IMR-90 (cell line): ENCODE data around the gene CACNA2D4. TPM values are rescaled to one million over a fixed set of nuclear protein-coding genes. Genes with fewer than 3 reads are reported as not detected.

ENCODE experiments used
- ATAC-seq: fragments of 200-7000 bp; cut with Tn5 transposase; 2 replicates; pipeline ENCODE4 v1.9.1; 2020; ENCODE audit warnings: low read depth, mild to moderate bottlenecking, moderate library complexity
- BruUV-seq: library from RNA; stranded (reverse); fragments of 400-500 nt; replicated peaks from 2 replicates; lab custom pipeline; 2021; lab: Mats Ljungman, UMichigan
- CTCF ChIA-PET: fragments of 300-600 bp; formaldehyde crosslinking; extraction: SDS; loops from one replicate; lab custom pipeline; 2021; ENCODE audit warnings: antibody characterized with exemption; lab: Yijun Ruan, JAX
- POLR2A ChIA-PET: fragments of 300-600 bp; sonication (Branson Sonifier 250); formaldehyde crosslinking; loops from one replicate; lab custom pipeline; 2022; ENCODE audit warnings: antibody characterized with exemption; ENCODE audit not compliant: unreplicated experiment; lab: Charles Lee
- DNase-seq: peaks from one replicate; pipeline ENCODE4 v3.0.0; 2013
- H2AFZ ChIP-seq: replicated peaks from 2 replicates; pipeline ENCODE3; 2013; ENCODE audit warnings: low read length, mild to moderate bottlenecking; ENCODE audit not compliant: poor library complexity
- H2AK5ac ChIP-seq: 2 replicates; pipeline ENCODE4 v1.6.1; 2013; ENCODE audit warnings: low read depth, low read length, inconsistent platforms
- H2AK9ac ChIP-seq: replicated peaks from 2 replicates; pipeline ENCODE3; 2013; ENCODE audit warnings: mild to moderate bottlenecking, low read depth, low read length, moderate library complexity; ENCODE audit not compliant: poor library complexity
- H2BK120ac ChIP-seq: 2 replicates; pipeline ENCODE4 v1.6.1; 2013; ENCODE audit warnings: low read depth, low read length, inconsistent platforms
- H2BK15ac ChIP-seq: 3 replicates; pipeline ENCODE4 v1.6.1; 2013; ENCODE audit warnings: low read depth, low read length, inconsistent platforms
- H2BK20ac ChIP-seq: 2 replicates; pipeline ENCODE4 v1.6.1; 2013; ENCODE audit warnings: low read depth, mild to moderate bottlenecking, inconsistent platforms, low read length, moderate library complexity
- H2BK5ac ChIP-seq: 2 replicates; pipeline ENCODE4 v1.6.1; 2013; ENCODE audit warnings: mild to moderate bottlenecking, low read depth, low read length, inconsistent platforms; ENCODE audit not compliant: poor library complexity, severe bottlenecking
- H3K14ac ChIP-seq: replicated peaks from 2 replicates; pipeline ENCODE4 v1.6.1; 2013; ENCODE audit warnings: low read depth, low read length, inconsistent platforms
- H3K18ac ChIP-seq: 2 replicates; pipeline ENCODE4 v1.6.1; 2013; ENCODE audit warnings: low read depth, low read length, control low read depth
- H3K23ac ChIP-seq: 2 replicates; pipeline ENCODE4 v1.6.1; 2013; ENCODE audit warnings: low read depth, low read length, inconsistent platforms
- H3K27ac ChIP-seq: 2 replicates; pipeline ENCODE4 v1.5.1; 2013; ENCODE audit warnings: mild to moderate bottlenecking, control low read depth, low read length; ENCODE audit not compliant: insufficient read depth
- H3K27me3 ChIP-seq: 2 replicates; pipeline ENCODE4 v1.6.1; 2013; ENCODE audit warnings: low read length; ENCODE audit not compliant: control insufficient read depth, insufficient read depth
- H3K36me3 ChIP-seq: 2 replicates; pipeline ENCODE4 v1.6.1; 2013; ENCODE audit warnings: low read length, mixed read lengths; ENCODE audit not compliant: control insufficient read depth, insufficient read depth
- H3K4ac ChIP-seq: 2 replicates; pipeline ENCODE4 v1.6.1; 2013; ENCODE audit warnings: low read depth, low read length, inconsistent platforms
- H3K4me1 ChIP-seq: 2 replicates; pipeline ENCODE4 v1.6.1; 2013; ENCODE audit warnings: low read length, mixed read lengths; ENCODE audit not compliant: control insufficient read depth, insufficient read depth
- H3K4me2 ChIP-seq: 2 replicates; pipeline ENCODE4 v1.6.1; 2013; ENCODE audit warnings: low read depth, mild to moderate bottlenecking, control low read depth, low read length, moderate library complexity
- H3K4me3 ChIP-seq: 2 replicates; pipeline ENCODE4 v1.5.1; 2013; ENCODE audit warnings: low read depth, mild to moderate bottlenecking, control low read depth, low read length, moderate library complexity; ENCODE audit not compliant: insufficient read depth
- H3K56ac ChIP-seq: 2 replicates; pipeline ENCODE4 v1.6.1; 2013; ENCODE audit warnings: low read length, inconsistent platforms; ENCODE audit not compliant: insufficient read depth; ENCODE audit errors: extremely low read depth
- H3K79me1 ChIP-seq, 2 experiments: 2 replicates each; pipeline ENCODE4 v1.6.1; 2013; ENCODE audit warnings: low read length in 2 of 2, inconsistent platforms in 1 of 2, low read depth in 1 of 2
- H3K9ac ChIP-seq: 2 replicates; pipeline ENCODE4 v1.6.1; 2013; ENCODE audit warnings: low read depth, low read length, control low read depth
- H3K9me1 ChIP-seq: 2 replicates; pipeline ENCODE4 v1.6.1; 2013; ENCODE audit warnings: low read length, inconsistent platforms; ENCODE audit not compliant: insufficient read depth
- H3K9me3 ChIP-seq: 2 replicates; pipeline ENCODE4 v1.6.1; 2013; ENCODE audit warnings: low read length; ENCODE audit not compliant: control insufficient read depth, insufficient read depth
- H4K20me1 ChIP-seq: 2 replicates; pipeline ENCODE4 v1.6.1; 2013; ENCODE audit warnings: low read length, inconsistent platforms; ENCODE audit not compliant: insufficient read depth
- H4K5ac ChIP-seq: 2 replicates; pipeline ENCODE4 v1.6.1; 2013; ENCODE audit warnings: mild to moderate bottlenecking, low read depth, low read length, control low read depth
- H4K8ac ChIP-seq, 2 experiments: 2 replicates each; pipeline ENCODE4 v1.6.1; 2013; ENCODE audit warnings: low read depth in 2 of 2, low read length in 2 of 2, control low read depth in 1 of 2, inconsistent platforms in 1 of 2
- H4K91ac ChIP-seq: 2 replicates; pipeline ENCODE4 v1.6.1; 2013; ENCODE audit warnings: low read depth, low read length, inconsistent platforms; ENCODE audit not compliant: insufficient read depth
- BHLHE40 ChIP-seq: fragments of 150-350 bp; IDR thresholded peaks from 2 replicates; pipeline ENCODE4 v1.6.1; 2016; ENCODE audit warnings: mild to moderate bottlenecking, low read depth, low read length
- CEBPB ChIP-seq: IDR thresholded peaks from 2 replicates; pipeline ENCODE4 v1.6.1; 2012; ENCODE audit warnings: low read depth, low read length, improper control_type of control experiment
- CHD1 ChIP-seq: IDR thresholded peaks from 2 replicates; pipeline ENCODE4 v1.6.1; 2012; ENCODE audit warnings: low read depth, low read length, improper control_type of control experiment
- CTCF ChIP-seq: conservative IDR thresholded peaks from 2 replicates; pipeline ENCODE4 v1.5.1; 2012; ENCODE audit warnings: mild to moderate bottlenecking, low read depth, low read length, improper control_type of control experiment
- ELK1 ChIP-seq: fragments of 150-350 bp; IDR thresholded peaks from 2 replicates; pipeline ENCODE4 v1.6.1; 2016; ENCODE audit warnings: low read depth, mild to moderate bottlenecking, low read length, moderate library complexity, borderline replicate concordance
- FOS ChIP-seq: fragments of 150-350 bp; IDR thresholded peaks from 2 replicates; pipeline ENCODE4 v1.6.1; 2016; ENCODE audit warnings: low read depth, low read length
- MAFK ChIP-seq: IDR thresholded peaks from 2 replicates; pipeline ENCODE4 v1.6.1; 2012; ENCODE audit warnings: low read depth, low read length, improper control_type of control experiment
- MAZ ChIP-seq: IDR thresholded peaks from 2 replicates; pipeline ENCODE4 v1.6.1; 2012; ENCODE audit warnings: low read depth, mild to moderate bottlenecking, low read length, improper control_type of control experiment, moderate library complexity, borderline replicate concordance
- MXI1 ChIP-seq: IDR thresholded peaks from 2 replicates; pipeline ENCODE4 v1.6.1; 2012; ENCODE audit warnings: low read depth, mild to moderate bottlenecking, low read length, moderate library complexity, borderline replicate concordance
- NFE2L2 ChIP-seq: fragments of 150-350 bp; IDR thresholded peaks from 2 replicates; pipeline ENCODE4 v1.6.1; 2016; ENCODE audit warnings: low read depth, mild to moderate bottlenecking, low read length
- POLR2A ChIP-seq: IDR thresholded peaks from 2 replicates; pipeline ENCODE4 v1.6.1; 2012; ENCODE audit warnings: mild to moderate bottlenecking, low read depth, low read length
- RCOR1 ChIP-seq: IDR thresholded peaks from 2 replicates; pipeline ENCODE4 v1.6.1; 2012; ENCODE audit warnings: mild to moderate bottlenecking, low read length, improper control_type of control experiment; ENCODE audit not compliant: insufficient replicate concordance
- SMC3 ChIP-seq: fragments of 150-350 bp; IDR thresholded peaks from 2 replicates; pipeline ENCODE4 v1.6.1; 2016; ENCODE audit warnings: low read depth, mild to moderate bottlenecking, antibody characterized with exemption, low read length, moderate library complexity
- USF2 ChIP-seq: fragments of 150-350 bp; IDR thresholded peaks from 2 replicates; pipeline ENCODE4 v1.6.1; 2017; ENCODE audit warnings: mild to moderate bottlenecking, antibody characterized with exemption, low read length, low read depth
- WGBS, 2 experiments: methylation state at CpG; one replicate each; pipeline versions ENCODE4 v1.1.5 to v1.1.7; 2013; ENCODE audit warnings: missing lambda C conversion rate in 2 of 2; ENCODE audit not compliant: insufficient read length in 1 of 2; ENCODE audit errors: extremely low coverage in 2 of 2; 5-methylcytosine and 5-hydroxymethylcytosine counted together
- dilution Hi-C: fragments of 300-500 bp; cut with HindIII; formaldehyde crosslinking; loops from one replicate; pipeline ENCODE4 v1.14.3; 2018; ENCODE audit warnings: low sequenced_read_pairs; ENCODE audit not compliant: unreplicated experiment
- in situ Hi-C: fragments of 300-500 bp; cut with MboI; formaldehyde crosslinking; loops from 3 replicates; pipeline ENCODE4 v1.14.3; 2019; ENCODE audit warnings: low sequenced_read_pairs, inconsistent platforms, mixed read lengths
- intact Hi-C: fragments of 100-400 bp; cut with micrococcal nuclease; formaldehyde crosslinking; loops from 2 replicates; pipeline ENCODE4 v1.10.0; 2022
- polyA plus RNA-seq, 3 experiments: library from polyadenylated mRNA; depleted of rRNA; stranded (reverse); fragments of >200 nt; gene quantifications; 2 replicates each; pipeline ENCODE4 v1.2.3, GENCODE V29; 2012; ENCODE audit warnings: low replicate concordance in 1 of 3
- total RNA-seq: library from RNA; depleted of rRNA; stranded (reverse); fragments of >200 nt; gene quantifications from 2 replicates; pipeline ENCODE4 v1.2.3, GENCODE V29; 2012

The CACNA2D4 gene
- total and polyA plus RNA-seq, 2 of the 4 experiments (the other 2 are of a cell fraction), result 0.18 to 0.22 TPM

- no peak overlapping the region for H3K27ac ChIP-seq
- H3K9ac ChIP-seq, result no peak overlapping the region
- in situ Hi-C loops, result loop anchor here (25.0 kb wide), 1 partner anchor 471 kb away; no protein-coding TSS in a partner anchor
- no peak overlapping the region for H4K8ac ChIP-seq
- no peak overlapping the region for H2AK9ac ChIP-seq
- POLR2A ChIA-PET, result no interaction called here
- H3K4me3 ChIP-seq, result no peak overlapping the region
- no peak for DNase-seq
- peaks cover 50% of the 10 kb centered on the region for H3K27me3 ChIP-seq
- no peak overlapping the region for H2BK120ac ChIP-seq
- no peak overlapping the region for H3K56ac ChIP-seq
- no peak overlapping the region for H3K14ac ChIP-seq
- H2BK20ac ChIP-seq, result no peak overlapping the region
- CTCF ChIA-PET, result no interaction called here
- H3K36me3 ChIP-seq, result no peaks in the 10 kb centered on the region
- H4K5ac ChIP-seq, result no peak overlapping the region
- WGBS, 2 experiments, result 52% methylated on average over 11 of the region's 21 CpGs; no CpG with 5 or more reads in 1 of the 2 experiments
- no peaks in the 10 kb centered on the region for H3K9me3 ChIP-seq
- no peaks in the 10 kb centered on the region for H3K79me1 ChIP-seq
- no peak overlapping the region for H3K23ac ChIP-seq
- H2BK5ac ChIP-seq, result no peak overlapping the region
- H3K9me1 ChIP-seq, result no peaks in the 10 kb centered on the region; the same call in 1 of the 2 replicates
- no peak overlapping the region for H3K4ac ChIP-seq
- no peak overlapping the region for H2AFZ ChIP-seq
- no peak overlapping the region for H3K4me2 ChIP-seq
- ATAC-seq, result no peak
- H2BK15ac ChIP-seq, result no peak overlapping the region
- H3K4me1 ChIP-seq, result no peaks in the 10 kb centered on the region; the same call in 1 of the 2 replicates
- no TSS peak for BruUV-seq
- no peaks in the 10 kb centered on the region for H4K20me1 ChIP-seq
- dilution Hi-C loops, result no loop called here
- H3K18ac ChIP-seq, result no peak overlapping the region
- no peak overlapping the region for H2AK5ac ChIP-seq
- no peak overlapping the region for H4K91ac ChIP-seq
- intact Hi-C loops, result no loop called here
- no peak for TF ChIP-seq CHD1
- no peak for TF ChIP-seq MAZ
- TF ChIP-seq NFE2L2, result no peak
- no peak for TF ChIP-seq CEBPB
- TF ChIP-seq BHLHE40, result no peak
- TF ChIP-seq RCOR1, result no peak
- no peak for TF ChIP-seq POLR2A
- TF ChIP-seq ELK1, result no peak
- TF ChIP-seq FOS, result no peak
- no peak for TF ChIP-seq USF2
- TF ChIP-seq SMC3, result no peak
- TF ChIP-seq CTCF, result no peak
- TF ChIP-seq MAFK, result no peak
- TF ChIP-seq MXI1, result no peak
These were observed 102.4 kb downstream of the CACNA2D4 start for GRCh38 chr12:1815814-1816729.
